GM19324 (cell line): ENCODE measurements around the gene YPEL5.
"Not testable (repeated sequence)": the region's sequence is repeated elsewhere in the genome, so short reads cannot be mapped to it uniquely, and the experiment has no call there.

ENCODE experiments used
- ATAC-seq: cut with Tn5 transposase; IDR thresholded peaks from one replicate; pipeline ENCODE4 v1.9.1; 2021; ENCODE audit warnings: mild to moderate bottlenecking, moderate library complexity; ENCODE audit not compliant: unreplicated experiment, low FRiP score

Gene YPEL5

DNA sequence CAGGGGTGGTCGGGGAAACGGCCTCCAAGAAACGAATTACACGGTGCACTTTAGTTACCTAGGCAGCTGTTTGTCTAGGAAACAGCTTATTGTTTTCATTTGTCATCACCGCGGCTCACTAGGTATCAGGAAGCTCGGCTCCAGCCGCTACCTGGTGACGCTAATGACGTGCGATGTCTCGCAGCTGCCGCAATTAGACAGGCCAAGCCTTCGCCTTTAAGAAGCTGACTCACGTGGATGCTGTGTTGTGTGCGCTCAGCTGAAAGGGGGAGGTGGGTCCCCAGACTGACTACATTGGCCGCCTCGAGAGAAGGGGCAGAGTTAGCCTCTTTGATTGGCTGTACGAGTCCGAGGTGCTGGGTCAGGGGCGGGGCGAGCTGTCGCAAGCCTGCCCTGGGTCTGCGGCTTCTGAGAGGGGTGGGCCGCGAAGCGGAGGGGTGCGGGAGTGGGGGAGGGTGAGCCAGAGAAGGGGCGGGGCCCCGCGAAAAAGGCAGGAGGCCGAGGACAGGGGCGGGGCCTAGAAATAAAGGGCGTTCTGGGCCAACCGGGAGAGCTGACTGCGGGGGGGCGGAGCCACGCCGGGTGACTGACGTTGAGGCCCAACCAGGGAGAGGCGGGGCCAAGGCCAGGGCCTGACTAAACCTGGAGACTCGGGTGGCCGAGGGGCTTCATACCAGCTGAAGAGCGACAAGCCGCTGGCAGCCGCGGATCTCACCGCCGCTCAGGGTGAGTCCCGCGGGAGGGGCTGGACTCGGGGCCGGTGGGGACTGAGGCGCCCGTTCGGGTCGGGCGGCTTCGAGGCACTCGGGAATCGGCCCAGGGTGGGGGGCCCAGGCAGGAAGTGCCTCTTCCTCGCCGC, at the start of gene YPEL5:
Gene YPEL5, plus strand, starts transcription at position 671 of the 859 bp plus-strand sequence. CDS start 9,645 bp downstream, outside the sequence.
- peak; percentile 96 for ATAC-seq

DNA sequence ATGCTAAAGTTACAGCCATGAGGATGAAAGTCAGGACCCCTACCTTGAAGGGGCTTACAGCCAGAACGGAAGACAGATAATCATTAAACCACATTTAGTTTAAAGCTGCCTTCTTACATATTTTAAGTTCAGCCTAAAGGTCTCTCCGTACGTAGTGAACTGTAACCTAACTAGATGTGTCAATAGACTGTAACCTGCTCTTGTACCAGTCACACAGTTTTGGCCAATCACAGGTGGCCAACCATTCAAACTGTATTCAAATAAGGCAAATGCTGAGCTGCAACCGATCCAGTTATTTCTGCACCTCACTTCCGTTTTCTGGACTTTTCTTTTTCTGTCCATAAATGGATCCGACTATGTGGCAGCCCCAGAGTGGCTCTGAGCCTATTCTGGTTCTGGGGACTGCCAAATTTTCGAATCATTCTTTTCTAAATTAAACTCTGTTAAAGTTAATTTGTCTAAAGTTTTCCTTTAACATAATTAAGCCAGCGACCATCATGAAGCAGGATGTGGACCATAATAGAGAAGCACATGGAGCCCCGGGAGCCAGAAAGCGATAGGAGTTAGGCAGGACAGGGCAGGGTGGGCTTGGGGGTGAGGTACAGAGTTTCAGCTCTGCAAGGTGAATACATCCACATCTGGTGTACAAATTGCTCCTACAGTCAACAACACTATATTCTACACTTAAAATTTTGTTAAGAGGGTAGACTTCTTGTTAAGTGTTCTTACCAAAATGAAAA, 48.4 kb upstream of the YPEL5 start:
- no peak for ATAC-seq

DNA sequence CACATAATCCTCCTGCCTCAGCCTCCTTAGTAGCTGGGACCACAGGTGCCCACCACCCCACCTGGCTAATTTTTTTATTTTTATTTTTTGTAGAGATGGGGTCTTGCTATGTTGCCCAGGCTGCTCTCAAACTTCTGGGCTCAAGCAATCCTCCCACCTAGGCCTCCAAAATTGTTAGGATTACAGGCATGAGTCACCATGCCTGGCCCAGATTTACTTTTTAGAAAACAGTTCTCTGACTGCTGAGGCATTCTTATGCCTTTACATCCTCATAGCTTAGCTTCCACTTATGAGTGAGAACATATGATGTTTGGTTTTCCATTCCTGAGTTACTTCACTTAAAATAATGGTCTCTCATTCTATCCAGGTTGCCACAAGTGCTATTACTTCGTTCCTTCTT, 47.4 kb upstream of the YPEL5 start:
- not testable (repeated sequence) for ATAC-seq

DNA sequence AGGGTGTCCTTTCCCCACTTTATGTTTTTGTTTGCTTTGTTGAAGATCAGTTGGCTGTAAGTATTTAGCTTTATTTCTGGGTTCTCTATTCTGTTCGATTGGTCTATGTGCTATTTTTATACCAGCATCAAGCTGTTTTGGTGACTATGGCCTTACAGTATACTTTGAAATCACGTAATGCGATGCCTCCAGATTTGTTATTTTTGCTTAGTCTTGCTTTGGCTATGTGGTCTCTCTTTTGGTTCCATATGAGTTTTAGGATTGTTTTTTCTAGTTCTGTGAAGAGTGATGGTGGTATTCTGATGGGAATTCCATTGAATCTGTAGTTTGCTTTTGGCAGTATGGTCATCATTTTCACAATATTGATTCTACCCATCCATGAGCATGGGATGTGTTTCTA, 46.1 kb upstream of the YPEL5 start:
- not testable (repeated sequence) for ATAC-seq

DNA sequence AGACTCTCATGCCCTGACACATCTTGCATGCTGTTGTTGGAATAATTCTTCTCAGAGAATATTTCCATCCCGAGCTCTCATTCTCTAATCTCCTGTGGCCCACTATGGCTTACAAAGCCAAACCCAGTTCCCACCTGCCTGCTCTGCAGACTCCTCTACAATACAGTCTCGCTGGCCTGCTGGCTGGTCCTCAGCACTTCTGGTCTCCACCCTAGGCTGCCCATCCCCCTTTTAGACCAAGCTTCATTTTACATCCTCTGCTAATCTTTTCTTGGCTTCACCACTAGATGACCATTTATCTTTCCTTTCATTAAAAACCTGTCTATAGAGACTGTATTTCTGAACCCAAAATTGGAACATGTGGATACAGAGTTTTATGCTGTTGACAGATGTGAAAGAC, 42.5 kb upstream of the YPEL5 start:
- ATAC-seq: no peak

DNA sequence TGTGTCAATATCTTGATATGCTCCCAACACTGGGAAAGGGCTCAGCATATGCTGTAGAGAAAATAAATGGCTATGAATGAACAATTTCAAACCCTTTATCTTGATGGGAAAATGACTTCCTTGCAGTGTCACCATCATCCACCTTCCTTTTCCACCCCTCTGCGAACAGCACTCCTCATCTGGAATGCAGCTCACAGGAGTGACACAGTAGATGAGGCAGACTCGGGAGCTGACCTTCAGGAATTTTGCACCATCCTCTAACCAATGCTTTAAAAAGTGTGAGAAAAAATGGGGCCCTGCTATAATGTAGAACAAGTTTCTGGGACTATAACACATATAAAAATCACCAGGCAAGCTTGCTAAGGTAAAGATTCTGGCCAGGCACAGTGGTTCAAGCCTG, 41.3 kb upstream of the YPEL5 start:
- ATAC-seq: no peak

DNA sequence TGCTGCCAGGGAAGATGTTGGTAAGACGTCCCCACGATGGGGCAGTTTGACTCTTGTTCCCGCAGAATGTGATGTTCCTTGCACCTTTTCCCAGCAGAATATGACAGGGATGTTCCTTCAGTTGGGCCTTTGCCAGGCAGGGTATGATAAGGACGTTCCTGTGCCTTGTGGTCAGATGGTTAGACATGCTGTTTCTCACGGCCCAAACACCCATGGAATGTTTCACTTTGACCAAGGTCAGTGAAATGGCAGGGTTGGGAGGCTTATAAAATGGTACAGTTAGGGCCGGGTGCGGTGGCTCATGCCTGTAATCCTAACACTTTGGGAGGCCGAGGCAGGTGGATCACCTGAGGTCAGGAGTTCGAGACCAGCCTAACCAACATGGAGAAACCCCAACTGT, 40.3 kb upstream of the YPEL5 start:
- no peak for ATAC-seq

DNA sequence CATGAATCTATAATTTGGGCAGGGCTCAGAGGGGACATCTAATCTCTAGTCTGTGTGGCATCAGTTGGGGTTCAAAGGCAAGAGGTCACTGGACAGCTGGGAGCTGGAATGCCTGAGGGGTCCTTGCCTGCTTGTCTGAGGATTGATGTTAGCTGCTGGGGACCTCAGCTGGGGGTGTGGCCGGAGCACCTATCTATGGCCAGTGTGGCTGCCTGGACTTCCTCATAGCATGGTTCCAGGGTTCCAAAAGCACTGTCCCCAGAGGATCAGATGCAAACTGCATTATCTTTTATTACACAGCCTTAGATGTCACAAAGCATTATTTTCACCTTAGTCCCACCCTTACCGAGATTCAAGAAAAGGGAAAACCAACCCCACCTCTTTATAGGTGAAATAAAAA, 38.6 kb upstream of the YPEL5 start:
- ATAC-seq: no peak

DNA sequence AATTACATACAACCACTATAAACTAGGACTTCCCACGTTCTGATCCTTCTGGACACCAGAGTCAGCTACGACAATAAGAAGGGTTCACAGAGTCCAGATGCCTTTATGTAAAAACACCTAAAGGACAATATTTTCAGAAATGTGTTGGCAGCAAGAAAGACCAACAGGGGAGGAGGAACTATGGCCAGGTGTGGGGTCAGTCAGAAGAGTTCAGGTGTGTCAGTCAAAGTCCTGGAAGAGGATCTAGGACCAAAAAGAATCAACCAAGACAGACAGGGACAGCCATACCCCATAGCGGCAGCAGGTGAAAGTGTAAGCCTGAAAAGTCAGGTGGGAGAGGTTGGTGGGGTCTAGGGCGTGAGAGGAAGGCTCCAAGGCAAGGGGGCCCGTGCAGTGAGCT, 38.0 kb upstream of the YPEL5 start:
- ATAC-seq: no peak

DNA sequence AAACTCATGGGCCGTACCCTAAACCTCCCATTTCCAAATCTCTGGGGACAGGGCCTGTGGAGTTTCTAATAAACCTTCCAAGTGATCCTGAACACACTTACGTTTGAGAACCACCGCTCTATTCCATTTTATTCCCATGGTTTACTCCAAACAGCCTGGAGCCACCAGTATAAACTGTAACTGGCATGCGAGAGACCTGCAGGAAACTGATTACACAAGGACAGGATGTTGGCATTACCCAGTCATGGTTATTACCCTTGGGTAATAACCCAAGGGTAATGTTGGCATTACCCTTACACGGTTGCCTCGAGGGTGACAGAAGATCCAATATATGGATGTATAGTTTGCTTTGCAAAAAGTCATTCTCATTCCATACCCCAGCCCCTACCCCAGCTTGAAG, 37.0 kb upstream of the YPEL5 start:
- no peak for ATAC-seq

DNA sequence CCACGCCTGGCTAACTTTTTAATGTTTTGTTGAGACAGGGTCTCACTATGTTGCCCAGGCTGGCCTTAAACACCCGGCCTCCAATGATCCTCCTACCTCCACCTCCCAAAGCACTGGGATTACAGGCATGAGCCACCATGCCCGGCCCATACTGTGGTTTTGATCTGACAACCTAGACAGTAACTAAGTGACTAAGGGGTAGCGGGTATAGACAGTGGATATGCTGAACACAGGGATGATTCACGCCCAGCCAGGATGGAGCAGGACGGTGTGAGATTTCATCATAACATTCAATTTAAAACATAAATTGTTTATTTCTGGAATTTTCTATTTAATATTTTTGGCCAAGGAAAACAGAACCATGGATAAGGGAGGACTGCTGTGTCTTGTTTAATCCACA, 36.0 kb upstream of the YPEL5 start:
- no peak for ATAC-seq

DNA sequence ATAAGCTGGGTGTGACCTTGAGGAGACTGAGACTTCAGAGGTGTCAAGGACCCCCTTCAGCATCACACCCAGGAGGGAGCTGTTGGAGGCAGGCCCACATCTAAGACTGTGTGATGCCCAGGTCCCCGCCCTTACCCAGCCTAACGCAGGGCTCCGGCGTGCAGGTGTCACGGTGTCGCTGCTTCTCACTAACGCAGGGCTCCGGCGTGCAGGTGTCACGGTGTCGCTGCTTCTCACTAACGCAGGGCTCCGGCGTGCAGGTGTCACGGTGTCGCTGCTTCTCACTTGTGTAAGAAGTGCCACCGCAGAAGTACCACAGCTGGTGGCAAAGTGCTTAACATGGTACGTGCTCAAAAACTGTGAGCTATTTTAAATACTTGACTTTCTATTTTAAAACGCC, 35.6 kb upstream of the YPEL5 start:
- not testable (repeated sequence) for ATAC-seq

DNA sequence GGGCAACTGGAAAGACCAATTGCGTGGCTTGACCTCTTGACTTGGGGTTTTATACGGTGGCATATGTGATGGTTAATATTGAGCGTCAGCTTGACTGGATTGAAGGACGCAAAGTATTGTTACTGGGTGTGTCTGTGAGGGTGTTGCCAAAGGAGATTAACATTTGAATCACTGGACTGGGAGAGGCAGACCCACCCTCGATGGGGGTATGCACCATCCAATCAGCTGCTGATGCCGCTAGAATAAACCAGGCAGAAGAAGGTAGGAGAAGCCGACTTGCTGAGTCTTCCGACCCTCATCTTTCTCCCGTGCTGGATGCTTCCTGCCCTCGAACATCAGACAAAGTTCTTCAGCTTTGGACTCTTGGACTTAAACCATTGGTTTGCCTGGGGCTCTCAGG, 34.2 kb upstream of the YPEL5 start:
- no peak for ATAC-seq

DNA sequence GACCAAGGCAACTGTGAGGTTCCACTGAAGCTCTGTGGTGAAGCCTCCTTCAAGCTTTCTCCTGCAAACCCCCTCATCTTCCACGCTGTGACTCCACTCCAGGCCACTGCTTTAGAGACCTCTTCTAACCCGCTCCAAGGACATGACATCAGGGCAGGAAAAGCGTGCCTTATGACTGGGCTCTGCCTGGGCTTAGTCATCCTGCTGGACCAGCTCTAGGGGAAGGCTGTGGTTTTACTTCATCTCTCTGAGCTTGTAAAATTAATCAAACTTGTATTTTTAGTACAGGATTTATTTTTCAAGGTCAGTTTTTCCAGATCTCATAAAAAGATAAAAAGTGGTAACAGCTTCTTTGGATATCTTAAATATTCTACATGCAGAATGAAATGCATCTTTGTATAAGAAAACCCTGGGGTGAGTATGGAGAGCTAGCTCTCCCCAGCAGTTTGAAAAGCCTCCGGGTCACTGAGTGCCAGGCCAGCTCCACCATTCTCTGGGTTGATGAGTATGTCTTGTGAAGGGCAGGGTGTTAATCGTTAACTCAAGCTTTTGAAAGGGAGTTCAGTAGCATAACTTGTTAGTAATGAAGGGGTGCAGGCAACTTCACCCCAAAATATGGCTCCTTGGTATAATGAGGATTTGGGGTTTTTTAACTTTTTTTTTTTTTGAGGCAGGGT, 33.1 kb upstream of the YPEL5 start:
- ATAC-seq: no peak

DNA sequence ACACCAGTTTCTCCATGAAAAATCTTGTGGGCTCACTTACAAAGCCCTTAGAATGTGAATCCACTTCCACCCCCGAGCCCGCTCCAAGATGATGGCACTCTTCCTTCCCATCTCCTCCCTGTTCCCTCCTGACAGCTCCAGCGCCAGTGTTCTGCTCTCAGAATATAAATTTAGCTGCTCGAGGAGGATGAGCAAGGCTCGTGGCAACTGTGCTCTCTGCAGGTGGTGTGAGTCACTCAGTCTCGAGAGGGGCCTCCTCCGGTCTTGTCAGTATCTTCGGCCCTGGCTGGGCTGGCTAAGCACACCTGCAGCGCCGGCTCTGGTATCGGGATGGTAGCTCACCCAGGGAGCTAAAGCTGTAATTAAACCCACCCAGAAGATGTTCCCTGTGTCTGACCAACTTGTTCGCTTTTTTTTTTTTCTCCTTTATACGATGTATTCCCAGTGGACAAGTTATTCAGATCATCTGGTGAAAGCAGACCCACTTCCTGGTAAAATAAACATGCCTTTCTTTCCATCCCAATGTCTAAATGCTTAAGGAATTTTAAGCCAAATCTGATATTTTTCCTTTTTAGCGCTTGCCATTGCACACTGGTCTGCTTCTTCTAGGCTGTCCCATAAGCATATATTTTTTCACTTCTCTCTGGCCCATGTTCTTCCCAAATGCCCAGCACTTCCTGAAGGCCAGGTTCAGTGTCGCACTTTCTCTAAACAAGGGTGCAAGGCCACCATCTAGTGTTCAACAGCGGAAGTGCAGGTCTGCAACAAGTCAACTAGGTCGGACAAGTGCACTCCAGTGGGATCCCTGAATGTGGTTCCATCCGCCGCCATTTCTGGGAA, 31.4 kb upstream of the YPEL5 start:
- ATAC-seq: no peak

DNA sequence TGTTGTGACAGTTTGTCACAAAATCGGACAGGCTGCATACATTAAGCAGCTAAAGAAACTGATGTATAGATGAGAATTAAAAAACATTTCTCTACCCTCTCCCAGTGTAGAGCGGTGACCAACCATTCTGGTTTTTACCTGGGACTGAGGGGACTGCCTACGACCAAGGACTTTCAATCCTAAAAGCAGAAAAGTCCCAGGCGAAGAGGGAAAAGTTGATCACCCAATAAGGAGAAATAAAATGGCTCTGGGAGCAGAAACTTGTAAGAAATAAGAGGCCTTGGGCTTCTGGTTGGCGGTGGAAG, 30.9 kb upstream of the YPEL5 start:
- ATAC-seq: no peak

DNA sequence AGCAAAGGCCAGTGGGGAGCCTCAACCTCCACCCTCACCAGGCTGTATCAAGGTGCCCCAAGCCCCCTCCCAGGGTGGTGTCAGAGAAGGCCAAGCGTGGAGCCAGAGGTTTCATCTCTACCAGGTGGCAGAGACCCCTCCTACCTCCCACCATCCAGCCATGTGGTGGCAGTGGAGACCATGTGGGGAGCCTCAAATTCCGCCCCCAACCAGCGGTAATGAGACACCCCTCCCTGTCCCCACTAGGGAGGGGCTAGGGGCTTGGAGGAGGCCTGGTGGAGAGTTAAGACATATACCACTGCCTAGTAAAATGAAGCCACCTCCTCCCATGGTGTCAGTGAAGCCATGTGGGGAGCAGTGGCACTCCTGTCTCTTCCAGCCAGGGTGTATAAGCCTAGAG, 24.4 kb upstream of the YPEL5 start:
- no peak for ATAC-seq

DNA sequence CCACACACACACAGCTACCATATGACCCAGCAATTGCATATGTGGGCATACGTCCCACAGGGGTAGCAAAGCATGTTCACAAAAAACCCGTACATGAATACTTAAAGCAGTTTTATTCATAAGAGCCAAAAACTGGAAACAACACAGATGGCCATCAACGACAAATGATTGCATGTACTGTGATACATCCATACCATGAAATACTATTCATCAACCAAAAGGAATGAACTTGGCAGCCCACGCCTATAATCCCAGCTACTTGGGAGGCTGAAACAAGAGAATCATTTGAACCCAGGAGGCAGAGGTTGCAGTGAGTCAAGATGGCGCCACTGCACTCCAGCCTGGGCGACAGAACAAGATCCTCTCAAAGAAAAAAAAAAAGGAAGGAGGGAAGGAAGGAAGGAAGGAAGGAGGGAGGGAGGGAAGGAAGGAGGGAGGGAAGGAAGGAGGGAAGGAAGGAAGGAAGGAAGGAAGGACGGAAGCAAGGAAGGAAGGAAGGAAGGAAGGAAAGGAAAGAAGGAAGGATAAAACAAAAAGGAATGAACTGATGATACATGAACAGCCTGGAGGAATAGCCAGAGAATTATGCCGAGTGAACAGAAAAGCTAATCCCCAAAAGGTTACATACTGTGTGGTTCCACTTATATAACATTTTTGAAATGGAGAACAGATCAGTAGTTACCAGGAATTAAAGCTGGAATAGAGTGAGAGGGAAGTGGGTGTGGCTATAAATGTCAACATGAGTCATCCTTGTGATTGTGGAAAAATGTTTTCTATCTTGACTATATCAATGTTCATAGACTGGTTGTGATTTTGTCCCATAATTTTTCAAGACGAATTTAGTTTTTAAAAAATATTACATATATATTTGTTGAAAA, 19.6 kb upstream of the YPEL5 start:
- ATAC-seq: no peak

DNA sequence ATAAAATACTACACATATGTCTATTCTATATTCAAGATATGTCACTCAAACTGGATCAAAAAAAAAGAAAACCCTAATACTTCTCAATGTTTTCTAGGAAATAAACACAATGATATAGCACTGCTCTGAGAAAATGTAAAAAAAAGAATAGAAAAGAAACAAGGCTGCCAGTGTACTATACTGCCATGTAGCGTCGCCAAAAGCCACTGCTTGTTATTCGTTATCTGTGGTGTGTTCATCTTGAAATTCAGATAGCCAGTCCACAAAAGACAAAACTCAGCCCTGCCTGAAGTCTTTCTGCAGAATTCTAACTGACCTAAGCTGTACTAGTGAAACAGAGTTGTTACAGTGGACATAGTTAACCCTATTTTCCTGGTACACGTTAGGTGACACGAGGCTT, 12.2 kb upstream of the YPEL5 start:
- no peak for ATAC-seq

DNA sequence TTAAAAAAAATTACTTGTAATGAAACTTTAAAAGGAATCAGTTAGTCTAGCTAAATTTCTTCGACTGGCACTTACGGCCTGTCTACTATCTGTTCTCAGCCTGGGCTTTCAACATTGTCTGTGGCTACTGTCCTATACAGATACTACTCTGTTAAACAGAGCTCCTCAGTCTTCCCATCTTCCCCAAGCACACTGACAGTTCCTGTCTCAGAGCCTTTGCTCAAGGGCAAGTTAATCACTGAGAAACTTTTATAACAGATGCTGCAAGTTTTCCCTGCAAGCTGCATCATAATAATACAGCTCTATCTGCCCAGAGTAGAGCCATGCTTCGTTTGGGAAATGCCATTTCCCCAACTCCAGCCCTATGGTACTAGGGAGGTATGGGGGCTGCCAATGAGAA, 11.3 kb upstream of the YPEL5 start:
- no peak for ATAC-seq
